Prostate gland (tissue), 2 donors: ENCODE results near the gene PCNT. TPM values are rescaled to one million over a fixed set of nuclear protein-coding genes. Genes with fewer than 3 reads are reported as not detected.
"Not testable (repeated sequence)": the region's sequence is repeated elsewhere in the genome, so short reads cannot be mapped to it uniquely, and the experiment has no call there.

ENCODE experiments used
- DNase-seq: peaks from one replicate; pipeline ENCODE4 v3.0.0-alpha.2; 2019; ENCODE audit warnings: low spot score
- H3K27ac ChIP-seq, 2 donors: fragments of 200-600 bp; sonication (generic); 2 replicates each; pipeline ENCODE4 v1.5.1; 2017 to 2019
- H3K27me3 ChIP-seq: fragments of 200-600 bp; sonication (generic); replicated peaks from 2 replicates; pipeline ENCODE4 v1.5.1; 2019; ENCODE audit not compliant: insufficient read depth
- H3K36me3 ChIP-seq, 2 donors: fragments of 200-600 bp; sonication (generic); 1 replicate in 1 of 2; 2 replicates in 1 of 2; pipeline versions ENCODE4 v1.5.1 to v1.8.1; 2017 to 2019
- H3K4me1 ChIP-seq: fragments of 200-600 bp; sonication (generic); replicated peaks from 2 replicates; pipeline ENCODE4 v1.5.1; 2019
- H3K4me3 ChIP-seq, 2 donors: fragments of 200-600 bp; sonication (generic); 2 replicates each; pipeline ENCODE4 v1.5.1; 2017 to 2019
- H3K9me3 ChIP-seq: fragments of 200-600 bp; sonication (generic); 2 replicates; pipeline ENCODE4 v1.5.1; 2017
- POLR2A ChIP-seq: fragments of 450-650 bp; IDR thresholded peaks from one replicate; pipeline ENCODE4 v1.6.1; 2016; ENCODE audit warnings: antibody characterized with exemption, mild to moderate bottlenecking
- POLR2AphosphoS5 ChIP-seq: sonication (generic); formaldehyde crosslinking; IDR thresholded peaks from one replicate; pipeline ENCODE4 v1.6.1; 2017; ENCODE audit warnings: antibody characterized with exemption
- WGBS: methylation state at CpG from one replicate; pipeline ENCODE4 v1.1.5; 2018; 5-methylcytosine and 5-hydroxymethylcytosine counted together
- intact Hi-C: fragments of 100-400 bp; cut with DNase I; formaldehyde crosslinking; loops from one replicate; pipeline ENCODE4 v1.14.2; 2022
- total RNA-seq, 2 donors: library from RNA; depleted of rRNA; stranded (reverse); fragments of >200 nt; gene quantifications; one replicate each; pipeline ENCODE4 v1.1.0, GENCODE V29; 2016
- TF ChIP-seq, protein P1 (sequence below), 4 experiments: fragments of 200-600 bp in 2 of 4; fragments of 450-650 bp in 2 of 4; sonication (generic) in 2 of 4; IDR thresholded peaks; 1 replicate in 3 of 4; 2 replicates in 1 of 4; pipeline ENCODE4 v1.5.1; 2016 to 2019; ENCODE audit warnings: antibody characterized with exemption in 4 of 4, mild to moderate bottlenecking in 2 of 4, moderate library complexity in 2 of 4

The PCNT gene
- total RNA-seq, 2 donors from 2014 or later, result 33.8 to 70.9 TPM

- peaks cover 0 to 9% of the 10 kb centered on the region in 2 donors for H3K36me3 ChIP-seq
- intact Hi-C loops, result no loop called here
- H3K4me3 ChIP-seq, result no peak overlapping the region
- no peaks in the 10 kb centered on the region for H3K4me1 ChIP-seq
- no peaks in the 10 kb centered on the region for H3K27me3 ChIP-seq
- 70% methylated on average over 10 of the region's 10 CpGs for WGBS
- H3K9me3 ChIP-seq, result no peaks in the 10 kb centered on the region
- no peak overlapping the region for H3K27ac ChIP-seq
- no peak for DNase-seq
- no peak for TF ChIP-seq POLR2AphosphoS5
- TF ChIP-seq POLR2A, result no peak
- TF ChIP-seq, protein P1, sequence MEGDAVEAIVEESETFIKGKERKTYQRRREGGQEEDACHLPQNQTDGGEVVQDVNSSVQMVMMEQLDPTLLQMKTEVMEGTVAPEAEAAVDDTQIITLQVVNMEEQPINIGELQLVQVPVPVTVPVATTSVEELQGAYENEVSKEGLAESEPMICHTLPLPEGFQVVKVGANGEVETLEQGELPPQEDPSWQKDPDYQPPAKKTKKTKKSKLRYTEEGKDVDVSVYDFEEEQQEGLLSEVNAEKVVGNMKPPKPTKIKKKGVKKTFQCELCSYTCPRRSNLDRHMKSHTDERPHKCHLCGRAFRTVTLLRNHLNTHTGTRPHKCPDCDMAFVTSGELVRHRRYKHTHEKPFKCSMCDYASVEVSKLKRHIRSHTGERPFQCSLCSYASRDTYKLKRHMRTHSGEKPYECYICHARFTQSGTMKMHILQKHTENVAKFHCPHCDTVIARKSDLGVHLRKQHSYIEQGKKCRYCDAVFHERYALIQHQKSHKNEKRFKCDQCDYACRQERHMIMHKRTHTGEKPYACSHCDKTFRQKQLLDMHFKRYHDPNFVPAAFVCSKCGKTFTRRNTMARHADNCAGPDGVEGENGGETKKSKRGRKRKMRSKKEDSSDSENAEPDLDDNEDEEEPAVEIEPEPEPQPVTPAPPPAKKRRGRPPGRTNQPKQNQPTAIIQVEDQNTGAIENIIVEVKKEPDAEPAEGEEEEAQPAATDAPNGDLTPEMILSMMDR (IDR thresholded peaks at IDR 0.05), result no peak
These were observed 75.7 kb downstream of the PCNT start for GRCh38 chr21:46399686-46400085.

- 95% methylated on average over 13 of the region's 13 CpGs for WGBS
- H3K9me3 ChIP-seq, result no peaks in the 10 kb centered on the region
- H3K27me3 ChIP-seq, result no peaks in the 10 kb centered on the region
- DNase-seq, result no peak
- TF ChIP-seq POLR2AphosphoS5 (no peak), POLR2A (no peak)
- TF ChIP-seq, protein P1 (IDR thresholded peaks at IDR 0.05), result no peak
- peaks cover 0 to 9% of the 10 kb centered on the region in 2 donors for H3K36me3 ChIP-seq
- H3K4me3 ChIP-seq, result no peak overlapping the region
- intact Hi-C loops, result no loop called here
- no peaks in the 10 kb centered on the region for H3K4me1 ChIP-seq
- H3K27ac ChIP-seq, result no peak overlapping the region
These were observed 77.4 kb downstream of the PCNT start for GRCh38 chr21:46401186-46401910.

GRCh38 chr21:46402421-46402820, 78.5 kb downstream of the PCNT start:
- H3K36me3 ChIP-seq, result peaks cover 0 to 7% of the 10 kb centered on the region in 2 donors
- no peaks in the 10 kb centered on the region for H3K27me3 ChIP-seq
- no peaks in the 10 kb centered on the region for H3K4me1 ChIP-seq
- no peak for DNase-seq
- H3K27ac ChIP-seq, result no peak overlapping the region
- H3K9me3 ChIP-seq, result no peaks in the 10 kb centered on the region
- intact Hi-C loops, result no loop called here
- no peak for TF ChIP-seq POLR2AphosphoS5
- TF ChIP-seq, protein P1 (IDR thresholded peaks at IDR 0.05), result no peak
- no peak for TF ChIP-seq POLR2A
- 82% methylated on average over 11 of the region's 15 CpGs for WGBS
- H3K4me3 ChIP-seq, result no peak overlapping the region

DNA sequence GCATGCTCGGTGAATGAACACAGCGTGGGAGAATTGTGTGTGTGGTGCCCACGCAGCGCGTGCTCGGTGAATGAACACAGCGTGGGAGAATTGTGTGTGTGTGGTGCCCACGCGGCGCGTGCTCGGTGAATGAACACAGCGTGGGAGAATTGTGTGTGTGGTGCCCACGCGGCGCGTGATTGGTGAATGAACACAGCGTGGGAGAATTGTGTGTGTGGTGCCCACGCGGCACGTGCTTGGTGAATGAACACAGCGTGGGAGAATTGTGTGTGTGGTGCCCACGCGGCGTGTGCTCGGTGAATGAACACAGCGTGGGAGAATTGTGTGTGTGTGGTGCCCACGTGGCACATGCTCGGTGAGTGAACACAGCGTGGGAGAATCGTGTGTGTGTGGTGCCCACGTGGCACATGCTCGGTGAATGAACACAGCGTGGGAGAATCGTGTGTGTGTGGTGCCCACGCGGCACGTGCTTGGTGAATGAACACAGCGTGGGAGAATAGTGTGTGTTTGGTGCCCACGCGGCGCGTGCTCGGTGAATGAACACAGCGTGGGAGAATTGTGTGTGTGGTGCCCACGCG, 79.4 kb downstream of the PCNT start:
- H3K27me3 ChIP-seq, H3K4me1 ChIP-seq, H3K36me3 ChIP-seq, H3K9me3 ChIP-seq, DNase-seq, H3K27ac ChIP-seq, H3K4me3 ChIP-seq, intact Hi-C loops: not testable (repeated sequence)
- WGBS, result 94% methylated on average over 47 of the region's 47 CpGs

DNA sequence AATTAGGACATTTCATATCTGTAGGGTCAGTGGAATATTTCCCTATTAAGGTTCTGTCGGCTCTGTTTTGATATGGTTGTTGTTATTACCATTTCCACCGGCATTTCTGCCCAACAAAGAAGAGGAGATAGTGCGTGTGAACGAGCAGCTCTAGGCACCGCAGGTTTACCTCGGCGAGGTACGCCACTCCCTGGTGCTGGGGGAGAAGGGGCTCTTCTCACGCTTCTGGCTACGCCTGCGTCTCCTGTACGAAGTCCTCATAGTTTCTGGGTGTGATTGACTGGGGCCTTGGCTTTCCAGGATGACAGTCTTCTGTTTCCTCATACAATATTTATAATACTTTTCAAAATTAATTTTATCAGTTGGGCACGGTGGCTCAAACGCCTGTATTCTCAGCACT, 80.3 kb downstream of the PCNT start:
- WGBS, result 96% methylated on average over 14 of the region's 14 CpGs
- no peak for TF ChIP-seq POLR2A
- TF ChIP-seq POLR2AphosphoS5, result no peak
- TF ChIP-seq, protein P1 (IDR thresholded peaks at IDR 0.05), result no peak
- Histone ChIP-seq H3K27ac (no peak overlapping the region), H3K9me3 (no peaks in the 10 kb centered on the region), H3K36me3 (no peaks in the 10 kb centered on the region), H3K4me3 (no peak overlapping the region), H3K27me3 (no peaks in the 10 kb centered on the region), H3K4me1 (no peaks in the 10 kb centered on the region)
- intact Hi-C loops, result no loop called here
- no peak for DNase-seq
